DMS153 (cell line): Measurements from ENCODE around the gene ACBD5.
"Not testable (repeated sequence)": the region's sequence is repeated elsewhere in the genome, so short reads cannot be mapped to it uniquely, and the experiment has no call there.

Experiments
- DNase-seq: peaks from one replicate; lab custom pipeline; 2025; lab: John Stamatoyannopoulos, UW

ACBD5 gene, protein sequence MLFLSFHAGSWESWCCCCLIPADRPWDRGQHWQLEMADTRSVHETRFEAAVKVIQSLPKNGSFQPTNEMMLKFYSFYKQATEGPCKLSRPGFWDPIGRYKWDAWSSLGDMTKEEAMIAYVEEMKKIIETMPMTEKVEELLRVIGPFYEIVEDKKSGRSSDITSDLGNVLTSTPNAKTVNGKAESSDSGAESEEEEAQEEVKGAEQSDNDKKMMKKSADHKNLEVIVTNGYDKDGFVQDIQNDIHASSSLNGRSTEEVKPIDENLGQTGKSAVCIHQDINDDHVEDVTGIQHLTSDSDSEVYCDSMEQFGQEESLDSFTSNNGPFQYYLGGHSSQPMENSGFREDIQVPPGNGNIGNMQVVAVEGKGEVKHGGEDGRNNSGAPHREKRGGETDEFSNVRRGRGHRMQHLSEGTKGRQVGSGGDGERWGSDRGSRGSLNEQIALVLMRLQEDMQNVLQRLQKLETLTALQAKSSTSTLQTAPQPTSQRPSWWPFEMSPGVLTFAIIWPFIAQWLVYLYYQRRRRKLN

DNA sequence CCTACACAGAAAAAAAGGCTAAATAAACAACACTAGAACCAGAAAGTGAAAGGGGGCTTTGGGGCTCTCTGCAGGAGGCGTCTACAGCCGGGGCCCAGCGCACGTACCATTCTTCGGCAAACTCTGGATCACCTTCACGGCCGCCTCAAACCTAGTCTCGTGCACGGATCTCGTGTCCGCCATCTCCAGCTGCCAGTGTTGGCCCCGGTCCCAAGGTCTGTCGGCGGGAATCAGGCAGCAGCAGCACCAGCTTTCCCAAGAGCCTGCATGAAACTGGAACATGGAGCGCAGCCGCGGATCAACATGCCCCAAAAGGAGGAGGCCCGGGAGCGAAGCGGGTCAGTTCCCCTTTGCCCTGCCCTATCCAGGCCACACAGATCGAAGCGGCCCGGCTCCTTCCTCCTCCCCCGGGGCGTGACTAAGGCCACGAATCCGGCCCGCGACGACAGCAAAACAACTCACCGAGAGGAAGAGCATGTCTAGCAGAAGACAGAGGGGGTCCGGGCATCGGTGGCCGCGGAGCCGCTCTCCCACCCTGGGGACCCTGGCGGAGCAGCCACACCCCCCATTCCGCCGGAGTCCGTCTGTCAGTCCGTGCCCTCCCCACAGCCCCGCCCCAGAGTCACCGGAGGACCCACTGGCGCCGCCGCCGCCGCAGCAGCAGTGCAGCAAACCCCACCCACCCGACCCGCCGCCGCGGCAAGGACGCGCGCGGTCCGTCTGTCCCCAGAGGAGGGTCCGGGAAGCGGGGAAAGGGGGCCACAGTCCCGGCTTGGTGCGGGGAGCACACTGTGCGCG, at the start of gene ACBD5:
TSS of gene ACBD5 (minus strand) at position 586 of the 798 bp plus-strand sequence. CDS start at position 477, 109 bp downstream.
- peak; percentile 23 for DNase-seq

DNA sequence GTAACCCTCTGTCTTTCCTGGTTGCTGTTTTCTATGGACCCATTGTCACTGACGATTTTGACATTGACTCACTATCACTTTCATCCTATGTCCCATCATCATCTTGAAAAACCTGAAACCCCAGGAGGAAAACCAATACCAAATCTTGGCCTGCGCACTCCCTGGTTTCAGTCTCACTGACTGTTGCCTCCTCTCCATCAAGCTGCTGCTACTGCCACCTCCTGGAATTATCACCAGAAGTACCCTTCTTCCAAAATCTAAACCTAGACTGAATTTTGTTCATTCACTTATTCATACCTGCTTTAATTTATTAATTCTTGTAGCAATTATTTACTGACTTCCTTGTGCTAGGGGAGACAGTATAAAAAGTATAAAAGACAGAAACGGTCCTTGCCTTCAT, 44.5 kb upstream of the ACBD5 start:
- DNase-seq, result no peak

DNA sequence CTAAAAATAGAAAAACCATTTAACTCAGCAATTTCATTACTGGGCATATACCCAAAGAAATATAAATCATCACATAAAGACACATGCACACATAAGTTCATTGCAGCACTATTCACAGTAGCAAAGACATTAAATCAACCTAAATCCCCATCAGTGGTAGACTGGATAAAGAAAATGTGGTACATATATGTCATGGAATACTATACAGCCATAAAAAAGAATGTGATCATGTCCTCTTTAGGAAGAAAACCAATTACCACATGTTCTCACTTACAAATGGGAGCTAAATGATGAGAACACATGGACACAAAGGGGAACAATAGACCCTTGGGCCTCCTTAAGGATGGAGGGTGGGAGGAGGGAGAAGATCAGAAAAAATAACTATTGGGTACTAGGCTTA, 36.0 kb upstream of the ACBD5 start:
- DNase-seq, result no peak

DNA sequence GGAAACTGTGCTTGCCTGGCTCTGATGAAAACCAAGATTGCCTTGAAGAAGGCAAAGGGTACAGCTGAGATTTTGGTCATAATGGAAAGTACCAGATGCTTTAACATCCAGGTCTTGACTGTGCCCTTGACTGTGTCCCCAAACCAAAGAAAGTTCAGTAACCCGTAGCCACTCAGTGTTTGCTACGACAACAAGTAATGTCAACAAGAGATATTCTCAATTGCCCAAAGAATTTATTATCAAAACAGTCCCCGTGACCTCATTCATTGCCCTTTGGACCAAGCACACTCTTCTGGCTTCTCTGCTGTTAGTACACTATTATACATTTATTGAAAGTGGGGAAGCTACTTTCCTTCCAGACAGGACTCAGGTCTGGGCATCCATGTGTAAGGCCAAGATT, 25.4 kb upstream of the ACBD5 start:
- DNase-seq, result not testable (repeated sequence)

DNA sequence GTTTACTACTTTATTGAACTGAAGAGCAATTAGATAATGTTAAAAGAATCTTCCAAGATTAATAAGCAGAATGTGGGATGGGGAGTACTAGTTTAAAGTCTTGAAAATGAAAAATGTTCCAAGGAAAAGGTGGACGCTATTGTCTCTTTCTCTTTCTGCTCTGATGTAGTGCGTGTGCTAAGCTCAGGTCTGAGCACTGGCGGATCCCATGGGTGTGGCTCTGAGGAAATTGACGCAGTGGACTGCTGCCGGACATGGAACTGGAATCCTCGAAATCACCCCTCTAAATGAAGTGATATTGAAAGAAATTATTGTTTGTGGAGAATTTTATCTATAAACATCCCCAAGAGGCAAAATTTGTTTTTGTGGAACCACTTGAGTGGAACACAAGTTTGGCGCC, 22.2 kb upstream of the ACBD5 start:
- DNase-seq, result not testable (repeated sequence)

DNA sequence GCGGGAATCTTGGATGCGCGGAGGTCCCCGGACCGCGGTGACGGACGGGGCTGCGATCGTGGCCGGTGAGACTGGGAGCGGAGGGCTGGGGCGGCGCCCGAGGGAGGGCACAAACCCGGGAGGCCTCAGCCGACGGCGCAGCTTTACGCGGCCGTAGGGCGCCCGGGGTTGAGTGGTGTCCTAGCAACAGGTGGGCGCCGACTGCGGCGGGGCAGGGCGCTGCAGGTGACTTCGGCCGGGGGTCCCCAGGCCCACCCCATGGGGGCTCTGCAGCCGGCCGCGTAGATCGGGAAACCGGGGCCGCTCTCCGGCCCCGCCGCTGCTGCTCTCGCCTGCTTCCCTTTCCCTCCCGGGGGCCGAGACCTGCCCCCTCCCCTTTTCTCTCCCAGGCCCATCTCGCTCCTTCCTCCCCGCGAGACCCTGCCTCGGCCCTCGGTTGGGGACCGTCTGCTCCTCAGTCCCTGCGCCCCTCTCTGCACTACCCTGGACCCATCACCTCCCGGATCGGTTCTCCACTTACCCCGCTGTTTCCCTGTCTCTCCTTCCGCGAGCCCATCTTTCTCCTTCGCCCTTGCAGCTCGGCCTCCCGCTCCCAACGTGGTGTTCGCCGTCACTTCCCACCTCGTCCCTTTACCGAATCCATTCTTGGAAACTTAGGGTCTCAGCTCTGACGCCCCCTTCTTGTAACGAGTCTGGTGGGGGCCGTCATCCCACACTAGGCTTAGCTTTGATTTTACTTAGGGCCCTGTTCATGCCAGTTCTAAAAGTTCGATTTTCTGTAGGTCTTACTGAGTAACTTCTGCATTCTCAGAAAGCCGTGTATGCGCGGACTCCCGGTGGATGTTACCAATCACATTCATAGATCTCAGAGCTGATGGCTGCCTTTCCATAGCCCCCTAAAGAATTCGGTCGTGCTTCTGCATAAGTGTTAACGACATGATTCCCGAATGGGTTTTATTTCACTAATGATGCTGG, 18.5 kb upstream of the ACBD5 start:
- no peak for DNase-seq

DNA sequence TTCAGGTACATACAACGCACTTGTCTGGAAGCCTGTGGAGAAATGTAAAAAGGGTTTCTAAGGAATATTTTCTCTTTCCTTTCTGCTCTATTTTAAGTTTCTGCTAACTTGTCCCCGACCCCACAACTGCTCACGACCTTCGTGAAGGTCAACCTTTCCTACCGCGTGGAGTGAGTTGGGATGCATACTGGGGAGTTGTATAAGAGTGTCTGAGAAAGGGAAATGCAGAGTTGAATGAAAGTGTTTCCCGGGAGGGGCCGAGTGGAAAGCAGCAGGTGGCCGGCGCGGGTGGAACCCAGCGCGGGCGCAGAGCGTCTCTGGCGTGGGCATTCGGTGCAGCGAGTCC, 17.9 kb upstream of the ACBD5 start:
- no peak for DNase-seq

DNA sequence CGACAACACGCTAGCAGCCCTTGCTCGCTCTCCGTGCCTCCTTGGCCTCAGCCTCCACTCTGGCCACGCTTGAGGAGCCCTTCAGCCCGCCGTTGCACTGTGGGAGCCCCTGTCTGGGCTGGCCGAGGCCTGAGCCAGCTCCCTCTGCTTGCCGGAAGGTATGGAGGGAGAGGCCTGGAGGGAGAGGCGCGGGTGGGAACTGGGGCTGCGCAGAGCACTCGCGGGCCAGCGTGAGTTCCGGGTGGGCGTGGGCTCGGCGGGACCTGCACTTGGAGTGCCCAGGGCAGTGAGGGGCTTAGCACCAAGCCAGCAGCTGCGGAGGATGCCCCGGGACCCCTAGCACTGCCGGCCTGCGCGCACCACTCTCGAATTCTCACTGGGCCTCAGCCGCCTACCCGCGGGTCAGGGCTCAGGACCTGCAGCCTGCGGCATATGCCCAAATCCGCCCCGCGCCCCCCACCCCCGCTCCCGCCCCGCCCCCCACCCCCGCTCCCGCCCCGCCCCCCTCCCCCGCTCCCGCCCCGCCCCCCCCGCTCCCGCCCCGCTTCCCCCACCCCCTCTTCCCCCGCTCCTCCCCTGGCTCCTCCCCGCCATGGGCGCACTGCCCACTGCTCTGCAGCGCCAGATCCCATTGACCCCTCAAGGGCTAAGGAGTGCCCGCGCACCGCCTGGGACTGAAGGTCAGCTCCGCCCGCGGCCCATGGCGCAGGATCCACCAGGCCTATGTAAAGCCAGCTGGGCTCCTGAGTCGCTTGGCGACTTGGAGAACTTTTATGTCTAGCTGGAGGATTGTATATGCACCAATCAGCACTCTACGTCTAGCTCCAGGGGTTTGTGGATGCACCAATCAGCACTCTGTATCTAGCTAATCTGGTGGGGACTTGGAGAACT, 15.9 kb upstream of the ACBD5 start:
- no peak for DNase-seq

DNA sequence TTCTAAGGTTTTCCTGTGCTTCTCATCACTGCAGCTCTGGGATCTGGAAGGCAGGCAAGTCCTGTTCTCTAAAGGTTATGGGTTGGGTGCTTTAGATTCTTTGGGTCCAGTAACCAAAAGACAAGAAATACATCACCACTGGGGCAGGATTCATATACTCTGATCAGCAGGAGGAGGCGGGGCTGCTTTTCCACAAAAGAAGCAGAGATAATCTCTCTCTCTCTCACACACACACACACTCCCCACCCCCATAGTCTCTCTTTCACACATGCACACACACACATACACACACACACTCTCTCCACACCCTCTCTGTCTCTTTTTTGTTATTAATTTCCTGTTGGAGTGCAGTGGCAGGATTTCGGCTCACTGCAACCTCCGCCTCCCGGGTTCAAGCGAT, 13.0 kb upstream of the ACBD5 start:
- DNase-seq, result no peak

DNA sequence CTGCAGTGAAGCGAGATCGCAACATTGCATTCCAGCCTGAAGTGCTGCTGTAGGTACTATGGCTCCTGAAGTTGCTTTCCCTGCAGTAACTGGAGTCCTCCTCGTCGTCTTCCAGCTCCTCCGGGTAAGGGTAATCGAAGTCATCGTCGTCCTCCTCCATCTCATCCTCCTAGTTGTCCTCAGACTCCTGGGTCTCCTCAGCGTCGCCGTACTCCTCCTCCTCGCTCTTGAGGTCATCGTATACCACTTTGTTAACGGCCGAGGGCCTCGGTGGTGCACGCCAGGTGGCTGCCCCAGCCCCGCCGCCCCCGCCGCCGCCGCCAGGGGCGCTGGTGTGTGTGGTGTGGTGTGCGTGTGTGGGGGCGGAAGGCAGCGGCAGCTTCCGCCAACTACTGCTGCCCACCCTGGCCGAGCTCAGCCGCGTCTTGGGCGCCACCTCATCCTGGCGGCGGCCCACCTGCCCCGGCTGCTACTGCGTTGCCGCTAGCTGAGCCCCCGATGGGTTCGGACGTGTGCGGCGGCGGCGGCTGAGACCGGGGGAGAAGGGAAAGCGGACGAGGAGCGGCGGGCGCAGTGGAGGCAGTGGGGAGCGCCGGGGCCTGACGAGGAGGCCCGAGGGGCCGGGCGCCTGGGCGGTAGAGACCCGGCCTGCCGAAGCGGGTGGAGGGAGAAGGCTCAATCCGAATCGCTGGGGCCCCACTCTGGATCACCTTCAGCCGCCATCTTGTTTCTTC, 11.8 kb upstream of the ACBD5 start:
- no peak for DNase-seq

DNA sequence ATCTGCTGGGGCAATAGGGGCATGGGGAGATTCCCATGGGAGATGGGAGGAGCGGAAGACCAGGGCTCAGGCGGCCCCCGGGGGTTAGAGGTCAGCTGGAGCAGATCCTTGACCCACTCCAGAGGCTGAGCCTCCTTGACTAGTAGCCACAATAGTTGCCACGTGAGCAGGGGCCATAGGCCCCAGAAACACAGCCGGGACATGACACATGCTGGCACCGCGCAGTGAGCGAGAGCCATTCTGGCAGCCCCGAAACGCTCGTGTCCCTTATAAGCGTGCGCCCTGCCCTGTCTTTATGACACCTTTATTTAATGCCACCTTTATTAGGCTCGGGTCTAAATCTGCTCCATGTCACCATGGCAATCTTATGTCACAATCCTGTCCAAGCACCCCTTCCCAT, 11.0 kb upstream of the ACBD5 start:
- DNase-seq, result no peak

DNA sequence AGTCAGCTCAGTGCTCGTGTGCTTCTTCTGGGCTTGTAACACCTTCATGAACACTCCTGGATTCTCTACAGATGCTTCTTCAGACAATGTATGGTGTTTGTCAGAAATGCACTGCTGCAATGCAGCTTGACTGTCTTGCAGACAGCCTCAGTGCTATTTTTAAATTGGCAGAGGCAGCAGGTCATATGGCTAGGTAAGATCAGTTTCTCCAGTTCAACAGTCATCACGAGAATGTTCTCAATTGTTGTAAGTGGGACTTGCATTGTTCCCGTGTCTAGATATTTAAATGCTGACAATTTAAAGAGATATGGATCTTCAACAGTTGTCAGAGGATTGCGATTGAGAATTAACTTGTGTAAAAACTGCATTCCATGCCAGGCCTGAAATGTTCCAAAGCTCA, 7.6 kb upstream of the ACBD5 start:
- DNase-seq, result no peak

DNA sequence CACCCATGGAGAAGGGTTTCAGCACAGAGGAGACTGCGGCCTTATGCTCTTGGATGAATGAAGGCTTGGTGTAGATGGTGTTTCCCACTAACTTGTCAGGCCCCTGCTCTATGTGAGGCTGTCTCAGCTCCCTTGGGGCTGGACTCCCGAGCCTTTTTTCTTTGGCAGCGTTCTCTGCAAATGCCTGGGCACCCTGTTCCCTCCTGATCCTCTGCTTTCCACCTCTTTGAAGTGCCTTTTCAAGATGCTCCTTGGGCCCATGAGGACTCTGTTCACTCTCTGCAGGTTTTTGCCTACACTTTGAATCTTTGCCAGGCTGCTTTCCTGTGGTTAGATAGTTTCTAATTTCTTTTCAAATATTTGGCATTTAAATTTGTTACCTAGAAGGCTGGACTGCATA, 6.8 kb upstream of the ACBD5 start:
- DNase-seq, result no peak

DNA sequence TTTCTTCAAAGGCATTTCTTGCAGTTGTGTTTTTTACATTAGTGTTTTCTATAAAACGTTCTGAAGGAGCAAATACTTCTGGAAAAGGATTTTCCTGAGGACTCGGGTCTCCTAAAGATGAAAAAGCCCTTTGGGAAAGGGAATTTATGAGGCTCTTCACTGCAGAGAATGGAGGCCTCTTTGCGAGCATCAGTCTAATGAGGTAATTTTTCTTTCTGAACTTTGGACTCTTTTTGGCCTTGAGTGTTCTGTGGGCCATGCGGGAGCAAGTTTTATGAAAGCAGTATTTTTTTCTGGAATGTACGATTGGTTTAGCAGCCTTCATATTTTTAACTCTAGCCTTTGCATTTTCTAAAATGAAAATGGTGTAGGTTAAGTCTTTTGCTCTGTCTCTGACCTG, 6.4 kb upstream of the ACBD5 start:
- DNase-seq, result no peak

DNA sequence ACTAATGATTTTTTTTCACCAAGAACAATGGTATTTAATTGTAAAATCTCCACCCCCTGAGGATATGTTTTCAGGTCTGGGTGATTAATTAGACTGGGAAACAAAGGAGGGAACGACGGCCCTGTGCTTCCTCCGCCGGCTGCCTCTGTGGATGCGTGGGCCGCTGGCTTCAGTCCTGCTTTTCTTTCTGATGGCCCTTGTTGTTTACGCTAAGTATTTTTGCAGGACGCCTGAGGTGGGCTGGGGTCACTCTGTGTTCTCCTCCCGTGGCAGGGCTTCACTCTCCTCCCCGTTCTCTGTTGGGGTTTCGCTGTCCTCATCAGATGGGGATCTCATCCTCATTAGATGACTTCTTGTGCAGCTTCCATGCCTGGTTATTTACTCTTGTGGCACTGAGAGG, 5.2 kb upstream of the ACBD5 start:
- no peak for DNase-seq

DNA sequence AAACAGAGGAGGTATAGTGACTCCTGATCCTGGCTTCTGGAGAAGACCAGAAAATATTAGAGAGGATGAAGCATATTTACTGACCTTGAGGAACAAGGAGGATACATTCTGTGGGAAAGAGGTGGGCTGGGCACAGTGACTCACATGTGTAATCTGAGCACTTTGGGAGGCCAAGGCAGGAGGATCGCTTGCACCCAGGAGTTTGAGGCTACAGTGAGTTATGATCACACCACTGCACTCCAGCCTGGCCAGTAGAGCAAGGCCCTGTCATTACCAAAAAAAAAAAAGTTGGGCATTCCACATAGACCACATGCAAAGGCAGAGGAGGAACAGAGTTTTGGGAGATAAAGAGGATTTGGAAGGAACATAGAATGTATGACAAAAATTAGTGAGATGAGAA, 4.4 kb upstream of the ACBD5 start:
- DNase-seq, result no peak

DNA sequence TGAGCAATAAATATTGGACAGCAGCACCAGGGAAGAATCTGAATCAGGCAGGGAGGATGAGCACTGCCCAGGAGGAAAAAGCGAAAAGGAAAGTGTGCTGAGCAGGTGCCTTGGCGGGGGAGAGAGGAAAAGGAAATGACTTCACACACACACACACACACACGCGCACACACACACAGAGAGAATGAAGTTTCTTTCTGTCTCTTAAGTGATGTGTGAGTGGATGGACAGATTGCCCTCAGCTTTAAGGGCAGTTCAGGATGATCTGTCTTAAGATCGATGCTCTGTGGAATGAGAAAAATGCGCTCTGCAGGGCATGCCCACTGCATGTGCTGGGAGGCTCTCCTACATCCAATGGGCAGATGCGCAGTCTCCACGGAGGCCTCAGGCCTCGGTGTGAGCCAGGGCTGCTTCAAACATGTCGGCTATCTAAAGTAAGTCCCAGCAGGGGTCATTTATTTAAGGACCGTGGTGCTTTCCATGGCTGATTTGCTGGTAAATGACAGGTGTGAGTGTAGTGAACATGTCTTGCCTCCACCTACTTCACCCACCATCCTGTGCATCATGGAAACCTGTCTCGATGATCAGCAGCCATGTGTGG, 2.5 kb upstream of the ACBD5 start:
- DNase-seq, result peak; percentile 2

DNA sequence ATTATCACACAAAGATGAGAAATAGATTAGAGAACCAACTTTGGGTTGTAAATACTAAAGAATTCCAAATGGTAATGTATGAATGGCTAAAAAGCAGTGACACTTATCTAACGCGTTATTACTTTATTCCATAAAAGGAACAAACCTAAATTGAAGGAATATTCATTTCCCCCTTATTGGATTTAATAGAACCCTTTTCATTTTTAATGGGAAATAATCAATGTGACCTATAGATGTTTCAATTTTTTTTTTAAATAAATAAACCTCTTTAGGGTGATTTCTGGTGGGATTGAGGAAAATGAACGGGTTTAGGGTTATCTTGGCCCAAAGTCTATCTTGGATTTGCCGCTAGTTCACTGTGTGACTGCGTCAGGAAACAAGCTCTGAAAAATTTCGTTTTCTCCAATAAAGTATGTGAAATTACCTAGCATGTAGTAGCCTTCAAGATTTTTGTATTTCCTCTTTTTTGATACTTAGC, 1.9 kb upstream of the ACBD5 start:
- DNase-seq, result no peak

DNA sequence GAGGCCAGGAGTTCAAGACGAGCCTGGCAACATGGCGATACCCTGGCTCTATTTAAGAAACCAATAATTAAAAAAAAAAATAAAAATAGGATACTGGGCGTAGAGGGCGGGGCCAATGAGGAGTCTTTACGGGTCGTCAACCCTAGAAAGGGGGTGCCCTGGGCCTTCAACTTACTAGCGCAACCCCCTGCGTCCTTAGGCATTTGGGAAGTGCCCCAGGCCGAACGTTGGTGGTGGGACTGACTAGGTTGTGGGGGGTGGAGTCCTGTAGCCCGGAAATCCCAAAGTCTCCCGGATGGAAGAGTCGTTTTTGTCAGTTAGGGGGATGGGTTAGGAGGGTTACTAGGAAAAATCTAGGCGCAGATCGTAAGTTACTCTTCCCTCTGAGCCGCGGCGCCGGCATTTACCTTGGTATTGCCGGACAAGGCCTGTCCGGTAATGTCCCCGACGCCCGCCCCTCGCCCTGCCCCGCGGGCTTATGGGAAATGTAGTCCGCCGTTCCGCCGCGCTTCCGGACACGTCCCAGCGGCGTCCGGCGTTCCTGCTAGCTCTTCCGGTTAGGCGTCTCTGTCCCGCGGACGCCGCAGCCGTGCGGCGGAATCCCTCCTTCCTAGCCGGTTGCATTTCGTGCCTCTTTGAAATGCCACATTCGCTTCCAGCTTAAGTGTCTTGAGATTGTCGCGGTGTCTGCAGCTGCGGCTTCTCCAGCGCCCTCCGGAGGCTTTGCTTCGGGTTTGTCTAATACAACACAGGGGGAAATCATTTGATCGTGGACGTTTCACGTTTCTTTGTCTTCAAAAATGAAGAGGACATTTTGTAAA, 1.3 kb upstream of the ACBD5 start:
- peak; percentile 68 for DNase-seq
